ENCODE data around the gene CISD1. TPM values are rescaled to one million over a fixed set of nuclear protein-coding genes. Genes with fewer than 3 reads are reported as not detected.

The CISD1 gene
- total and polyA plus RNA-seq, 10 of the 15 experiments (the other 5 are each of a cell fraction or from before 2014, with no cell fraction given): 23.0 to 162 (median 58.5) TPM

DNA sequence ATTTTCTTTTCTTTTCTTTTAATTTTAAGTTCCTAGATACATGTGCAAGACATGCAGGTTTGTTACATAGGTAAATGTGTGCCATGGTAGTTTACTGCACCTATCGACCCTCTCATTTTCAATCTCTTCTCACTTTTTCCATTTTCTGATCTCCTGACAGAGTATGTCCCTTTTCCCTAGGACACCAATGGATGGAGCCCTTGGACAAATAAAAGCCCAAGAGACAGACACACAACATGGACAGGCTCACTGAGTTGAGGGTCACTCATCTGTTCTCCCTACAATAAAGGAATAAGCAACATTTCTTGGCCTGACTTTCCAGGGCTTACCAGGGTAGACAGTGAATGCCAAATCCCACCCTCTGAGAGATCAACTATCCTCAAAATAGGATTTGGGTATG lies 50.6 kb downstream of the CISD1 start:
- Histone ChIP-seq H3K36me3 (ENCODE audit: control insufficient read depth in 2 of 2, insufficient read depth in 2 of 2, low read length in 1 of 2) (no peaks in the 10 kb centered on the region), H4K20me1 (ENCODE audit: control insufficient read depth, insufficient read depth) (no peaks in the 10 kb centered on the region), H3K79me2 (ENCODE audit: control insufficient read depth, insufficient read depth, low read length) (no peaks in the 10 kb centered on the region), H3K4me3 (no peak overlapping the region), H3K9ac (ENCODE audit: control insufficient read depth, insufficient read depth, low read length) (no peak overlapping the region), H3K9me3 (replicated peaks; ENCODE audit: control insufficient read depth, insufficient read depth, low read length) (no peaks in the 10 kb centered on the region), H2AFZ (ENCODE audit: control insufficient read depth, low read depth, low read length) (no peak overlapping the region), H3K27ac (ENCODE audit: control insufficient read depth, insufficient read depth) (no peak overlapping the region), H3K27me3 (replicated peaks in 1 of 2; ENCODE audit: control insufficient read depth in 2 of 2, insufficient read depth in 2 of 2, low read length in 1 of 2) (no peaks in the 10 kb centered on the region; a peak in 1 of 4 replicates), H3K4me2 (ENCODE audit: control insufficient read depth, insufficient read depth) (no peak overlapping the region), H3K4me1 (ENCODE audit: control insufficient read depth, insufficient read depth, low read length) (peaks cover 4% of the 10 kb centered on the region; the same call in 1 of the 2 replicates)
- no peak for ATAC-seq
- intact Hi-C loops (cut with micrococcal nuclease; ENCODE audit: unreplicated experiment): no loop called here
- 0 out of 2 replicates have a peak, but pooled peaks have one; percentile 4 for TF ChIP-seq RAD21 (IDR thresholded peaks at IDR 0.05; ENCODE audit: insufficient read depth, low read depth, low read length)
- TF ChIP-seq, protein P1, sequence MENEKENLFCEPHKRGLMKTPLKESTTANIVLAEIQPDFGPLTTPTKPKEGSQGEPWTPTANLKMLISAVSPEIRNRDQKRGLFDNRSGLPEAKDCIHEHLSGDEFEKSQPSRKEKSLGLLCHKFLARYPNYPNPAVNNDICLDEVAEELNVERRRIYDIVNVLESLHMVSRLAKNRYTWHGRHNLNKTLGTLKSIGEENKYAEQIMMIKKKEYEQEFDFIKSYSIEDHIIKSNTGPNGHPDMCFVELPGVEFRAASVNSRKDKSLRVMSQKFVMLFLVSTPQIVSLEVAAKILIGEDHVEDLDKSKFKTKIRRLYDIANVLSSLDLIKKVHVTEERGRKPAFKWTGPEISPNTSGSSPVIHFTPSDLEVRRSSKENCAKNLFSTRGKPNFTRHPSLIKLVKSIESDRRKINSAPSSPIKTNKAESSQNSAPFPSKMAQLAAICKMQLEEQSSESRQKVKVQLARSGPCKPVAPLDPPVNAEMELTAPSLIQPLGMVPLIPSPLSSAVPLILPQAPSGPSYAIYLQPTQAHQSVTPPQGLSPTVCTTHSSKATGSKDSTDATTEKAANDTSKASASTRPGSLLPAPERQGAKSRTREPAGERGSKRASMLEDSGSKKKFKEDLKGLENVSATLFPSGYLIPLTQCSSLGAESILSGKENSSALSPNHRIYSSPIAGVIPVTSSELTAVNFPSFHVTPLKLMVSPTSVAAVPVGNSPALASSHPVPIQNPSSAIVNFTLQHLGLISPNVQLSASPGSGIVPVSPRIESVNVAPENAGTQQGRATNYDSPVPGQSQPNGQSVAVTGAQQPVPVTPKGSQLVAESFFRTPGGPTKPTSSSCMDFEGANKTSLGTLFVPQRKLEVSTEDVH (IDR thresholded peaks at IDR 0.05; ENCODE audit: low read depth, partially characterized antibody): no peak
- POLR2A ChIA-PET: no interaction called here
- DNase-seq (ENCODE audit: low read depth, low spot score): no peak
- RAD21 ChIA-PET (ENCODE audit: unreplicated experiment): no interaction called here
- no TSS peak for BruUV-seq (replicated peaks)
- CTCF ChIA-PET: no interaction called here
- FAIRE-seq: no peak
- 38% methylated on average over 1 of the region's 1 CpG for WGBS (ENCODE audit: insufficient coverage, insufficient replicate concordance, low lambda C conversion rate, missing lambda C conversion rate)
- in situ Hi-C loops (cut with MboI): no loop called here
- SMC1A ChIA-PET (ENCODE audit: uncharacterized antibody, unreplicated experiment): no interaction called here

GRCh38 chr10:58320351-58321049 lies 51.5 kb downstream of the CISD1 start:
- Histone ChIP-seq H3K27me3 (replicated peaks in 1 of 2; ENCODE audit: control insufficient read depth in 2 of 2, insufficient read depth in 2 of 2, low read length in 1 of 2) (no peaks in the 10 kb centered on the region; a peak in 1 of 4 replicates), H3K36me3 (ENCODE audit: control insufficient read depth in 2 of 2, insufficient read depth in 2 of 2, low read length in 1 of 2) (no peaks in the 10 kb centered on the region), H3K9ac (ENCODE audit: control insufficient read depth, insufficient read depth, low read length) (no peak overlapping the region), H3K4me1 (ENCODE audit: control insufficient read depth, insufficient read depth, low read length) (peaks cover 4% of the 10 kb centered on the region; the same call in 1 of the 2 replicates), H2AFZ (ENCODE audit: control insufficient read depth, low read depth, low read length) (no peak overlapping the region), H3K4me3 (no peak overlapping the region), H4K20me1 (ENCODE audit: control insufficient read depth, insufficient read depth) (no peaks in the 10 kb centered on the region), H3K4me2 (ENCODE audit: control insufficient read depth, insufficient read depth) (no peak overlapping the region), H3K27ac (ENCODE audit: control insufficient read depth, insufficient read depth) (no peak overlapping the region), H3K79me2 (ENCODE audit: control insufficient read depth, insufficient read depth, low read length) (no peaks in the 10 kb centered on the region), H3K9me3 (replicated peaks; ENCODE audit: control insufficient read depth, insufficient read depth, low read length) (no peaks in the 10 kb centered on the region)
- BruUV-seq (replicated peaks): no TSS peak
- TF ChIP-seq, protein P2, sequence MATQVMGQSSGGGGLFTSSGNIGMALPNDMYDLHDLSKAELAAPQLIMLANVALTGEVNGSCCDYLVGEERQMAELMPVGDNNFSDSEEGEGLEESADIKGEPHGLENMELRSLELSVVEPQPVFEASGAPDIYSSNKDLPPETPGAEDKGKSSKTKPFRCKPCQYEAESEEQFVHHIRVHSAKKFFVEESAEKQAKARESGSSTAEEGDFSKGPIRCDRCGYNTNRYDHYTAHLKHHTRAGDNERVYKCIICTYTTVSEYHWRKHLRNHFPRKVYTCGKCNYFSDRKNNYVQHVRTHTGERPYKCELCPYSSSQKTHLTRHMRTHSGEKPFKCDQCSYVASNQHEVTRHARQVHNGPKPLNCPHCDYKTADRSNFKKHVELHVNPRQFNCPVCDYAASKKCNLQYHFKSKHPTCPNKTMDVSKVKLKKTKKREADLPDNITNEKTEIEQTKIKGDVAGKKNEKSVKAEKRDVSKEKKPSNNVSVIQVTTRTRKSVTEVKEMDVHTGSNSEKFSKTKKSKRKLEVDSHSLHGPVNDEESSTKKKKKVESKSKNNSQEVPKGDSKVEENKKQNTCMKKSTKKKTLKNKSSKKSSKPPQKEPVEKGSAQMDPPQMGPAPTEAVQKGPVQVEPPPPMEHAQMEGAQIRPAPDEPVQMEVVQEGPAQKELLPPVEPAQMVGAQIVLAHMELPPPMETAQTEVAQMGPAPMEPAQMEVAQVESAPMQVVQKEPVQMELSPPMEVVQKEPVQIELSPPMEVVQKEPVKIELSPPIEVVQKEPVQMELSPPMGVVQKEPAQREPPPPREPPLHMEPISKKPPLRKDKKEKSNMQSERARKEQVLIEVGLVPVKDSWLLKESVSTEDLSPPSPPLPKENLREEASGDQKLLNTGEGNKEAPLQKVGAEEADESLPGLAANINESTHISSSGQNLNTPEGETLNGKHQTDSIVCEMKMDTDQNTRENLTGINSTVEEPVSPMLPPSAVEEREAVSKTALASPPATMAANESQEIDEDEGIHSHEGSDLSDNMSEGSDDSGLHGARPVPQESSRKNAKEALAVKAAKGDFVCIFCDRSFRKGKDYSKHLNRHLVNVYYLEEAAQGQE (IDR thresholded peaks at IDR 0.05; ENCODE audit: low read depth, low read length): no peak
- TF ChIP-seq NR2C1 (IDR thresholded peaks at IDR 0.05): no peak
- peak; percentile 18 for TF ChIP-seq MEF2B (IDR thresholded peaks at IDR 0.05; ENCODE audit: partially characterized antibody, poor library complexity, severe bottlenecking)
- ChIA-PET POLR2A (no interaction called here), RAD21 (ENCODE audit: unreplicated experiment) (no interaction called here), CTCF (interaction anchor here (0.7 to 1.7 kb wide), 3 partner anchors 30 to 66 kb away, joined by 3 to 6 read pairs (median 3); no protein-coding TSS in a partner anchor), SMC1A (ENCODE audit: uncharacterized antibody, unreplicated experiment) (interaction anchor here (1.4 kb wide), 1 partner anchor 64 kb away, joined by 3 read pairs; the partner anchor contains the start of gene TFAM)
- WGBS (ENCODE audit: insufficient coverage, insufficient replicate concordance, low lambda C conversion rate, missing lambda C conversion rate): 95% methylated on average over 4 of the region's 4 CpGs
- intact Hi-C loops (cut with micrococcal nuclease; ENCODE audit: unreplicated experiment): no loop called here
- ATAC-seq: no peak
- in situ Hi-C loops (cut with MboI): no loop called here
- no peak for DNase-seq (ENCODE audit: low read depth, low spot score)
- no peak for FAIRE-seq

All from GM12878 (cell line).